ENCODE data around the gene ZNF839. TPM values are rescaled to one million over a fixed set of nuclear protein-coding genes. Genes with fewer than 3 reads are reported as not detected.

ZNF839 gene
- total RNA-seq (10 to 100 TPM in 1 of 10 donors, 1 to 10 TPM in 9; 7.0 to 12.8 (median 8.4) TPM), polyA plus RNA-seq (10 to 100 TPM in 1 of 2 donors, 1 to 10 TPM in 1; 3.8 to 13.4 TPM)
- long read RNA-seq, donor 1, transcript ZNF839-202 (8 exons, 2,987 nt), result major isoform, 12 of 26 reads
- long read RNA-seq, donor 1, partial matches to known transcripts, result 5 of 26 reads
- long read RNA-seq, donor 1, other reads (novel, unspliced or antisense), result 9 of 26 reads
- long read RNA-seq, donor 2, transcript ZNF839-202 (8 exons, 2,987 nt), result major isoform, 14 of 31 reads
- long read RNA-seq, donor 2, partial matches to known transcripts, result 6 of 31 reads
- long read RNA-seq, donor 2, other reads (novel, unspliced or antisense), result 11 of 31 reads
- long read RNA-seq, donor 3, partial matches to known transcripts, result 10 of 13 reads
- long read RNA-seq, donor 3, other reads (novel, unspliced or antisense), result 2 of 13 reads

DNA sequence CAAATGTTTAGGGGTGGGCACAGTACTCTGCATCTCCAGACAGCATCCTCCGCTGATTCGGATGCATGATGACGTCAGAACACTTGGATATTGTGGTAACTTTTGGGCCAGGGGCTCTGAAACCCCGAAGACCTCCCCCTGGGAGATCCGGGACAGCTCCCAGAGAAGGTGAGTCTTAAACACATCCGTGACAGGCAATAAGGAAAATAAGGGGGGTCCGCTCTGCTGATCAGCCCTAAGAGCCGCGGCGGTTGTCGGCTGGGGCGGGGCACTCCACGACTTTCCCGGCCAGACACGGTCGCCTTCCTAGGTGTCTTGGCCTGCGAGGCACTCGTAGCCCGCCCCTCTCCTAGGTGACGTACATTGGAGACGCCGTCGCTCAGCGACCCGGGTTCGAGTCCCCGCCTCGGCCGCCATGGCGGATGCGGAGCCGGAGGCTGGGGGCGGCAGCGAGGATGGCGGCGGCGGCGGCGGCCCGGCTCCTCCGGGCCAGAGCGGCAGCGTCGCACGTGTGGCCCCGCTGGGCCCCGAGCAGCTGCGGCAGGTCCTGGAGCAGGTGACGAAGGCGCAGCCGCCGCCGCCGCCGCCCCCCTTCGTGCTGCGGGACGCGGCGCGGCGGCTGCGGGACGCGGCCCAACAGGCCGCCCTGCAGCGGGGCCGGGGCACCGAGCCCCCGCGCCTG lies at the start of gene ZNF839:
ZNF839 (plus strand) TSS at position 396 of the 682 bp plus-strand sequence; CDS start at position 416, 20 bp downstream.
- intact Hi-C loops (cut with DNase I), result loop anchor here in 7 of 10 donors (2.0 to 10.0 kb wide), 10 partner anchors 43 to 615 kb away; partner anchors contain the start of genes DYNC1H1 (in 3 of the 7), HSP90AA1 (in 2 of the 7), CINP (in 1 of the 7) and TECPR2 (in 1 of the 7)
- ATAC-seq, result peak; percentile 63 to 85 (median 78)

DNA sequence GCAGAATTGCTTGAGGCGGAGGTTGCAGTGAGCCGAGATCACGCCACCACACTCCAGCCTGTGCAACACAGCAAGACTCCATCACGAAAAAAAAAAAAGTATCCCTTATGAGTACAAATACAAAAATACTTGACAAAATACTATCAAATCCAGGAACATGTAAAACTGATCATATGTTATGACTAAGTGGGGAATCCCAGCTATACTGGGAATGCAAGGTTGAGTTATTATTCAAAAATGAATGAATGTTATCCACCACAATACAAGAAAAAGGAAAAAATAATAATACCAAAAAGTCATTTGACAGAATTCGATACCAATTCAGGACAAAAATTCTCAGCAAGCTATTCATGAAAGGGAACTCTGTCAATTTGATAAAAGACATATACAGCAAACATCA lies 47.2 kb upstream of the ZNF839 start:
- intact Hi-C loops (cut with DNase I), result no loop called here
- Histone ChIP-seq H3K27me3 (no peaks in the 10 kb centered on the region), H3K27ac (no peak overlapping the region)

More for the DNA sequence above, at the start of gene ZNF839:
- Histone ChIP-seq H3K27me3 (no peaks in the 10 kb centered on the region), H3K4me3 (peak within 1 kb of the TSS; percentile 45 to 87 (median 74)), H3K27ac (peak within 1 kb of the TSS; percentile 83 to 98 (median 92)), H3K9me3 (no peaks in the 10 kb centered on the region), H3K4me1 (peaks cover 0 to 57% (median 42%) of the 10 kb centered on the region in 9 donors), H3K36me3 (peaks cover 0 to 9% (median 0%) of the 10 kb centered on the region in 9 donors)
- 0 to 1% methylated on average over 48 to 71 of the region's 71 CpGs for WGBS, 2 donors
- DNase-seq, result peak; percentile 94
- TF ChIP-seq, protein P1, sequence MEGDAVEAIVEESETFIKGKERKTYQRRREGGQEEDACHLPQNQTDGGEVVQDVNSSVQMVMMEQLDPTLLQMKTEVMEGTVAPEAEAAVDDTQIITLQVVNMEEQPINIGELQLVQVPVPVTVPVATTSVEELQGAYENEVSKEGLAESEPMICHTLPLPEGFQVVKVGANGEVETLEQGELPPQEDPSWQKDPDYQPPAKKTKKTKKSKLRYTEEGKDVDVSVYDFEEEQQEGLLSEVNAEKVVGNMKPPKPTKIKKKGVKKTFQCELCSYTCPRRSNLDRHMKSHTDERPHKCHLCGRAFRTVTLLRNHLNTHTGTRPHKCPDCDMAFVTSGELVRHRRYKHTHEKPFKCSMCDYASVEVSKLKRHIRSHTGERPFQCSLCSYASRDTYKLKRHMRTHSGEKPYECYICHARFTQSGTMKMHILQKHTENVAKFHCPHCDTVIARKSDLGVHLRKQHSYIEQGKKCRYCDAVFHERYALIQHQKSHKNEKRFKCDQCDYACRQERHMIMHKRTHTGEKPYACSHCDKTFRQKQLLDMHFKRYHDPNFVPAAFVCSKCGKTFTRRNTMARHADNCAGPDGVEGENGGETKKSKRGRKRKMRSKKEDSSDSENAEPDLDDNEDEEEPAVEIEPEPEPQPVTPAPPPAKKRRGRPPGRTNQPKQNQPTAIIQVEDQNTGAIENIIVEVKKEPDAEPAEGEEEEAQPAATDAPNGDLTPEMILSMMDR (IDR thresholded peaks at IDR 0.05), result no peak

DNA sequence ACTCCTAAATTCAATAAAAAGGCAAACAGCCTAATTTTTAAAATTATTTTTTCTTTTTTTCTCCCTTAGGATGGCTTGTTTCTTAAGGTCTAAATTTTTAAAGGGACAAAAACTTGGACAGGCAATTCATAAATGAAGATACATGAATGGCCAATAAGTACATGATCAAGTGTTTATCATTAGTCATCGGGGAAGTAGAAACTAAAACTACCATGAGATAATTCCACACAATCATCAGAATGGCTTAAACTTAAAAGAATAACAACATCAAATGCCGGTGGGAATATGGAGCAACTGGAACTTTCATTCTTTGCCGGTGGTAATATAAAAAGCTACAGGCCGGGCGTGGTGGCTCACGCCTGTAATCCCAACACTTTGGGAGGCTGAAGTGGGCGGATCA lies 43.7 kb upstream of the ZNF839 start:
- Histone ChIP-seq H3K9me3 (no peaks in the 10 kb centered on the region), H3K4me1 (peaks cover 0 to 14% (median 0%) of the 10 kb centered on the region in 9 donors), H3K36me3 (peaks cover 0 to 16% (median 0%) of the 10 kb centered on the region in 9 donors), H3K27me3 (no peaks in the 10 kb centered on the region), H3K4me3 (no peak overlapping the region), H3K27ac (no peak overlapping the region)
- intact Hi-C loops (cut with DNase I), result no loop called here
- ATAC-seq (no peak), DNase-seq (no peak)
- 96 to 97% methylated on average over 7 of the region's 7 CpGs for WGBS, 2 donors
- TF ChIP-seq, protein P1 (IDR thresholded peaks at IDR 0.05), result no peak

More for the DNA sequence above, 47.2 kb upstream of the ZNF839 start:
- H3K36me3 ChIP-seq, result no peaks in the 10 kb centered on the region
- H3K4me1 ChIP-seq, result no peaks in the 10 kb centered on the region
- H3K9me3 ChIP-seq, result no peaks in the 10 kb centered on the region
- WGBS, 2 donors, result 95 to 97% methylated on average over 5 of the region's 5 CpGs
- DNase-seq, result no peak
- ATAC-seq, result no peak
- TF ChIP-seq, protein P1 (IDR thresholded peaks at IDR 0.05), result no peak
- H3K4me3 ChIP-seq, result no peak overlapping the region

Data from heart right ventricle (tissue), 16 donors.